ENCODE measurements around the gene LMTK2. TPM values are rescaled to one million over a fixed set of nuclear protein-coding genes. Genes with fewer than 3 reads are reported as not detected.

LMTK2 gene
- polyA plus RNA-seq, 1 donor from 2014 or later = 11.9 TPM

GRCh38 chr7:98209166-98209920 lies 102.7 kb downstream of the LMTK2 start:
- Histone ChIP-seq H3K27ac (ENCODE audit: low read length) (no peak overlapping the region), H3K9me3 (ENCODE audit: low read length) (no peaks in the 10 kb centered on the region), H3K4me2 (ENCODE audit: low read length) (no peak overlapping the region), H3K9ac (ENCODE audit: low read length) (no peak overlapping the region), H4K20me1 (ENCODE audit: insufficient read depth) (no peaks in the 10 kb centered on the region), H3K27me3 (ENCODE audit: insufficient read depth, low read depth, low read length) (peaks cover 3% of the 10 kb centered on the region), H3K9me2 (ENCODE audit: insufficient read depth, low read length) (no peaks in the 10 kb centered on the region), H2AFZ (ENCODE audit: low read depth, low read length) (no peak overlapping the region), H3F3A (ENCODE audit: insufficient read depth, low read length, poor library complexity, severe bottlenecking) (no peaks in the 10 kb centered on the region), H3K79me2 (replicated peaks; ENCODE audit: insufficient read depth, low read length) (no peaks in the 10 kb centered on the region), H3K4me3 (ENCODE audit: low read length) (no peak overlapping the region), H3K36me3 (ENCODE audit: insufficient read depth, low read length) (no peaks in the 10 kb centered on the region)
- no peak for TF ChIP-seq REST (IDR thresholded peaks at IDR 0.05; ENCODE audit: borderline replicate concordance)
- no peak for TF ChIP-seq RAD21 (conservative IDR thresholded peaks at IDR 0.05)
- no peak for TF ChIP-seq TAF1 (IDR thresholded peaks at IDR 0.05; ENCODE audit: low read depth)
- no peak for TF ChIP-seq EZH2 (IDR thresholded peaks at IDR 0.05; ENCODE audit: borderline replicate concordance, insufficient read depth, low read length, poor library complexity, severe bottlenecking)
- no peak for TF ChIP-seq SMC3 (conservative IDR thresholded peaks at IDR 0.05; ENCODE audit: poor library complexity)
- no peak for TF ChIP-seq POLR2AphosphoS5 (IDR thresholded peaks at IDR 0.05)
- no peak for TF ChIP-seq MXI1 (conservative IDR thresholded peaks at IDR 0.05; ENCODE audit: poor library complexity, severe bottlenecking)
- no peak for TF ChIP-seq CTCF (IDR thresholded peaks at IDR 0.05; ENCODE audit: poor library complexity, severe bottlenecking)
- no peak for TF ChIP-seq EP300 (conservative IDR thresholded peaks at IDR 0.05; ENCODE audit: poor library complexity, severe bottlenecking)

GRCh38 chr7:98210513-98211220 lies 104.0 kb downstream of the LMTK2 start:
- H3K4me2 ChIP-seq (ENCODE audit: low read length) = no peak overlapping the region
- no peak overlapping the region for H3K27ac ChIP-seq (ENCODE audit: low read length)
- no peaks in the 10 kb centered on the region for H3K9me3 ChIP-seq (ENCODE audit: low read length)

More at GRCh38 chr7:98210513-98211220, 104.0 kb downstream of the LMTK2 start:
- TF ChIP-seq EP300 (conservative IDR thresholded peaks at IDR 0.05; ENCODE audit: poor library complexity, severe bottlenecking) (no peak), EZH2 (IDR thresholded peaks at IDR 0.05; ENCODE audit: borderline replicate concordance, insufficient read depth, low read length, poor library complexity, severe bottlenecking) (no peak), TAF1 (IDR thresholded peaks at IDR 0.05; ENCODE audit: low read depth) (no peak), SMC3 (conservative IDR thresholded peaks at IDR 0.05; ENCODE audit: poor library complexity) (no peak), CTCF (IDR thresholded peaks at IDR 0.05; ENCODE audit: poor library complexity, severe bottlenecking) (no peak), RAD21 (conservative IDR thresholded peaks at IDR 0.05) (no peak), REST (IDR thresholded peaks at IDR 0.05; ENCODE audit: borderline replicate concordance) (no peak), POLR2AphosphoS5 (IDR thresholded peaks at IDR 0.05) (no peak), MXI1 (conservative IDR thresholded peaks at IDR 0.05; ENCODE audit: poor library complexity, severe bottlenecking) (no peak)
- Histone ChIP-seq H2AFZ (ENCODE audit: low read depth, low read length) (no peak overlapping the region), H3K79me2 (replicated peaks; ENCODE audit: insufficient read depth, low read length) (no peaks in the 10 kb centered on the region), H3K36me3 (ENCODE audit: insufficient read depth, low read length) (no peaks in the 10 kb centered on the region), H3K27me3 (ENCODE audit: insufficient read depth, low read depth, low read length) (peaks cover 3% of the 10 kb centered on the region), H3K9ac (ENCODE audit: low read length) (no peak overlapping the region), H3K4me3 (ENCODE audit: low read length) (no peak overlapping the region), H4K20me1 (ENCODE audit: insufficient read depth) (no peaks in the 10 kb centered on the region), H3K9me2 (ENCODE audit: insufficient read depth, low read length) (no peaks in the 10 kb centered on the region), H3F3A (ENCODE audit: insufficient read depth, low read length, poor library complexity, severe bottlenecking) (no peaks in the 10 kb centered on the region)

Measured in neural cell (in vitro differentiated cells).